Kidney capillary endothelial cell (primary cell): ENCODE measurements around the gene PALD1.
"Not testable (repeated sequence)": the region's sequence is repeated elsewhere in the genome, so short reads cannot be mapped to it uniquely, and the experiment has no call there.

Experiments
- DNase-seq: peaks from one replicate; pipeline ENCODE4 v3.0.0-alpha.2; 2018; ENCODE audit warnings: low spot score

PALD1 gene

GRCh38 chr10:70573599-70574506 lies 95.3 kb downstream of the PALD1 start:
- no peak for DNase-seq

- no peak for DNase-seq
These were observed 96.9 kb downstream of the PALD1 start for GRCh38 chr10:70575486-70575873.

GRCh38 chr10:70575874-70576802 lies 97.6 kb downstream of the PALD1 start:
- DNase-seq: no peak

- no peak for DNase-seq
These were observed 98.4 kb downstream of the PALD1 start for GRCh38 chr10:70576803-70577517.

GRCh38 chr10:70578371-70578947 lies 99.9 kb downstream of the PALD1 start:
- DNase-seq: no peak

GRCh38 chr10:70579234-70580002 lies 100.9 kb downstream of the PALD1 start:
- no peak for DNase-seq

- not testable (repeated sequence) for DNase-seq
These were observed 102.6 kb downstream of the PALD1 start for GRCh38 chr10:70581176-70581575.

GRCh38 chr10:70582793-70583668 lies 104.5 kb downstream of the PALD1 start:
- no peak for DNase-seq

- DNase-seq: no peak
These were observed 105.1 kb downstream of the PALD1 start for GRCh38 chr10:70583669-70584037.

- no peak for DNase-seq
These were observed 105.8 kb downstream of the PALD1 start for GRCh38 chr10:70584366-70584765.

GRCh38 chr10:70584909-70585544 lies 106.5 kb downstream of the PALD1 start:
- no peak for DNase-seq

GRCh38 chr10:70585578-70586169 lies 107.1 kb downstream of the PALD1 start:
- no peak for DNase-seq

- DNase-seq: no peak
These were observed 107.9 kb downstream of the PALD1 start for GRCh38 chr10:70586348-70586930.

- DNase-seq: no peak
These were observed 108.6 kb downstream of the PALD1 start for GRCh38 chr10:70587045-70587658.

- no peak for DNase-seq
These were observed 109.7 kb downstream of the PALD1 start for GRCh38 chr10:70588255-70588654.

GRCh38 chr10:70588859-70589570 lies 110.4 kb downstream of the PALD1 start:
- DNase-seq: no peak

GRCh38 chr10:70589762-70590654 lies 111.4 kb downstream of the PALD1 start:
- no peak for DNase-seq
